ENCODE measurements around the gene SLC29A4.
"Not testable (repeated sequence)": the region's sequence is repeated elsewhere in the genome, so short reads cannot be mapped to it uniquely, and the experiment has no call there.

The SLC29A4 gene

DNA sequence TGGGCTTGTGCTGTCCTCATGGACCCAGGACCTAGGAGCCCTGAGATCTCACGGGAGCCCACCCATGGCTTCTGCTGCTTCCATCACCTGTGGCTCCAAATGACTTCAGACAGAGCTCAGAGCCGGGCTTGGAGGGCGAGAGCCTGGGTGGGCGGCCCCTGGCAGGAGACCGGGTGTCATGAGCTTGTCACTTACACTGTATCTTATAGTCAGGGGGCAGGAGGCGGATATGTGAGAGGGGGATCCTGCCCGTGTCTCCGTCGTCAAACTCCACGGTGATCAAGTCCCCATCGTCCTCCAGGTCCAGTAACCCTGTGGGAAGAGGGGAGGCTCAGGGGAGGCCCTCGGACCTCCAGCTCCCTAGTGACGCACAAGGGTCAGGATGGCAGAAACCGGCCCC is 33.0 kb downstream of the SLC29A4 start:
- peaks cover 23 to 34% (median 30%) of the 10 kb centered on the region in 11 experiments for H3K9me3 ChIP-seq (replicated peaks in 1 of 11)
- H3K36me3 ChIP-seq: peaks cover 55 to 99% (median 92%) of the 10 kb centered on the region in 11 experiments

GRCh38 chr7:5318613-5319012 is 35.9 kb downstream of the SLC29A4 start:
- H3K27ac ChIP-seq, H3K9ac ChIP-seq, H3K4me1 ChIP-seq, H3K27me3 ChIP-seq, H3K4me2 ChIP-seq: not testable (repeated sequence)
- H4K20me1 ChIP-seq: peaks cover 0 to 42% (median 0%) of the 10 kb centered on the region in 11 experiments; a peak in 9 of 22 replicates
- peaks cover 27 to 54% (median 37%) of the 10 kb centered on the region in 11 experiments for H3K9me3 ChIP-seq (replicated peaks in 1 of 11)
- H3K36me3 ChIP-seq: peaks cover 55 to 100% (median 95%) of the 10 kb centered on the region in 11 experiments
- peak overlapping the region in 1 of 10 experiments; percentile 26; a peak in 1 of 20 replicates for H3K4me3 ChIP-seq

More for the DNA sequence above, 33.0 kb downstream of the SLC29A4 start:
- Histone ChIP-seq H3K4me3 (no peak overlapping the region), H4K20me1 (peaks cover 0 to 54% (median 9%) of the 10 kb centered on the region in 11 experiments; a peak in 14 of 22 replicates), H3K9ac (no peak overlapping the region), H3K4me2 (no peak overlapping the region), H3K4me1 (no peaks in the 10 kb centered on the region), H3K27me3 (no peaks in the 10 kb centered on the region), H3K27ac (no peak overlapping the region)
- TF ChIP-seq Cebpa-rat (IDR thresholded peaks at IDR 0.05): no peak

GRCh38 chr7:5320391-5320790 is 37.6 kb downstream of the SLC29A4 start:
- no peak overlapping the region for H3K4me3 ChIP-seq
- peaks cover 27 to 54% (median 37%) of the 10 kb centered on the region in 11 experiments for H3K9me3 ChIP-seq (replicated peaks in 1 of 11)
- peaks cover 0 to 45% (median 11%) of the 10 kb centered on the region in 11 experiments; a peak in 14 of 22 replicates for H4K20me1 ChIP-seq
- H3K9ac ChIP-seq: no peak overlapping the region
- H3K27ac ChIP-seq: no peak overlapping the region
- H3K36me3 ChIP-seq: peaks cover 44 to 100% (median 88%) of the 10 kb centered on the region in 11 experiments
- H3K4me2 ChIP-seq: no peak overlapping the region
- H3K27me3 ChIP-seq: no peaks in the 10 kb centered on the region
- peaks cover 0 to 26% (median 20%) of the 10 kb centered on the region in 10 experiments; a peak in 14 of 20 replicates for H3K4me1 ChIP-seq
- TF ChIP-seq Cebpa-rat (IDR thresholded peaks at IDR 0.05): no peak

GRCh38 chr7:5320802-5321396 is 38.2 kb downstream of the SLC29A4 start:
- no peak for TF ChIP-seq Cebpa-rat (IDR thresholded peaks at IDR 0.05)
- Histone ChIP-seq H3K27ac (no peak overlapping the region), H3K9ac (no peak overlapping the region), H3K9me3 (replicated peaks in 1 of 11) (peaks cover 27 to 54% (median 37%) of the 10 kb centered on the region in 11 experiments), H3K36me3 (peaks cover 41 to 100% (median 88%) of the 10 kb centered on the region in 11 experiments), H4K20me1 (peaks cover 0 to 44% (median 11%) of the 10 kb centered on the region in 11 experiments; a peak in 14 of 22 replicates), H3K4me1 (peaks cover 0 to 30% (median 23%) of the 10 kb centered on the region in 10 experiments; a peak in 14 of 20 replicates), H3K27me3 (no peaks in the 10 kb centered on the region), H3K4me3 (no peak overlapping the region), H3K4me2 (no peak overlapping the region)

GRCh38 chr7:5322621-5323410 is 40.1 kb downstream of the SLC29A4 start:
- Histone ChIP-seq H3K27me3 (no peaks in the 10 kb centered on the region), H3K36me3 (peaks cover 38 to 100% (median 81%) of the 10 kb centered on the region in 11 experiments)

DNA sequence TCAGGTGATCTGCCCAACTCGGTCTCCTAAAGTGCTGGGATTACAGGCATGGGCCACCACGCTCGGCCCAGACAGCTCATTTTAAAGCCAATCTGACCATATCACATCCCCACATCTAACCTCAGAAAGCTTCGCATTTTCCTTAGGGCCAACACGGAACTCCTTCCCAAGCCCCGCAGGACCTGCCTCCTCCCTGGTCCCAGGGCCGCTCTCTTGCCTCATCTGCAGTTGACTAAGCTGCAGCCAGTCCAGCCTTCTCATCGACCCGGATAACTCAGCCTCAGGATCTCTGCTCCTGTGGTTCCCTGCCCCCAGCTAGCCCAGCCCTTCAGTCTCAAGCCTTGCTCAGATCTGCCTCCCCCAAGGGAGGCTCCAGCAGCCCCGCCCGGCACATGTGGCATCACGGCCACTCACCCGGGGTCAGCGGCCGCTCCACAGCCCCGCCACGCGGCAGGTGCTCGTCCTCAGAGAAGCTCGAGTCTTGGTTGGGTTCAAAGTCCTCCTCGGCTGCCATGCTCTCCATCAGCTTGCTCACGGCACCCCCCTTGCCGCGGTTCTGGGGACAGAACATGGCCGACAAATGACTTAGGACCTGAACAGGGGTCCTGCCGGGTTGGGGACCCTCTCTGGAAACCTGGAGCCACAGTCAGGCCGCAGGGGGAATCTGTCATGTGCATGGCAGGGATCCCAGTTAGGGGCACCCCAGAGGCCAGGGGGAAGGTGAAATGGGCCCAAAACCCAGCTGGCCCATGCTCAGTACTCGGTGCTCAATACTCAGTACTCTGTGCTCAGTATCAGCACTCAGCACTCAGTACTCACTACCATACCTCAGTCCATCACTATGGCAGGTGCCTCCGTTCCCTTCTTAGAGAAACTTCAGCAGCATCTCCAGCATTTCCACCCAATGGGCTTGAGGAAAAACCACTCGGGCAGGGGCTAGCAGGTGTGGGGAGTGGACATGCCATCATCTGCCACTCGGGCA is 41.3 kb downstream of the SLC29A4 start:
- H3K4me3 ChIP-seq, H3K27me3 ChIP-seq: not testable (repeated sequence)
- peak overlapping the region in 2 of 11 experiments; percentile 18 to 29; a peak in 1 of 22 replicates for H3K9ac ChIP-seq
- H3K4me2 ChIP-seq: peak overlapping the region in 8 of 11 experiments; percentile 43 to 79 (median 69); a peak in 16 of 22 replicates
- peaks cover 0 to 60% (median 18%) of the 10 kb centered on the region in 11 experiments; a peak in 15 of 22 replicates for H4K20me1 ChIP-seq
- peak overlapping the region in 5 of 11 experiments; percentile 7 to 44 (median 18); a peak in 6 of 22 replicates for H3K27ac ChIP-seq
- H3K4me1 ChIP-seq: peaks cover 0 to 60% (median 51%) of the 10 kb centered on the region in 10 experiments; a peak in 16 of 20 replicates
- peaks cover 12 to 41% (median 23%) of the 10 kb centered on the region in 11 experiments for H3K9me3 ChIP-seq (replicated peaks in 1 of 11)
- H3K36me3 ChIP-seq: peaks cover 25 to 100% (median 73%) of the 10 kb centered on the region in 11 experiments

More at GRCh38 chr7:5322621-5323410, 40.1 kb downstream of the SLC29A4 start:
- no peak overlapping the region for H3K9ac ChIP-seq
- H4K20me1 ChIP-seq: peaks cover 0 to 51% (median 13%) of the 10 kb centered on the region in 11 experiments; a peak in 14 of 22 replicates
- peak overlapping the region in 3 of 11 experiments; percentile 43 to 73 (median 68); a peak in 6 of 22 replicates for H3K4me2 ChIP-seq
- peak overlapping the region in 1 of 11 experiments; percentile 3; a peak in 1 of 22 replicates for H3K27ac ChIP-seq
- TF ChIP-seq Cebpa-rat (IDR thresholded peaks at IDR 0.05): no peak
- peaks cover 25 to 53% (median 36%) of the 10 kb centered on the region in 11 experiments for H3K9me3 ChIP-seq (replicated peaks in 1 of 11)
- H3K4me3 ChIP-seq: no peak overlapping the region
- H3K4me1 ChIP-seq: peaks cover 0 to 49% (median 40%) of the 10 kb centered on the region in 10 experiments; a peak in 16 of 20 replicates

DNA sequence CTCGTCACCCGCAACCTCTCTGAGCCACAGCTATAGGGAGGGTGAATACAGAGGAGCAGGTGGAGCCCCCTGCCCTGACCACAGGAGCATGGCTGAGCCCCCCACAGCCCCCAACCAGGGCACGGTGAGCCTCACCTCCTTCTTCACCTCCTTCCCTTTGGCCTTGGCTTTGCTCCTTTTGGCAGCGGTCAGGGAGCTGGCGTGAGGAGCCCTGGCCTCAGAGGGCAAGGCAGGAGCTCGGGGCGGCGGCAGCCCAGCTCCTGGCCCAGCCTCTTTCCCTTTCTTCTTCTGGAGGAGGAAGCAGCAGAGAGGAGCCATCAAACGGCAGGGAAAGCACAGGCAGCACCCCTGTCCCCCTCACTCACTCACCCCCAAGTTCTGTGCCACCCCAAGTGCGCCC is 42.2 kb downstream of the SLC29A4 start:
- Histone ChIP-seq H3K4me3 (no peak overlapping the region), H3K9ac (no peak overlapping the region), H3K9me3 (replicated peaks in 1 of 11) (peaks cover 3 to 32% (median 15%) of the 10 kb centered on the region in 11 experiments), H3K4me1 (peaks cover 0 to 60% (median 52%) of the 10 kb centered on the region in 10 experiments; a peak in 16 of 20 replicates), H4K20me1 (peaks cover 0 to 69% (median 21%) of the 10 kb centered on the region in 11 experiments; a peak in 15 of 22 replicates), H3K36me3 (peaks cover 22 to 100% (median 73%) of the 10 kb centered on the region in 11 experiments), H3K27ac (peak overlapping the region in 2 of 11 experiments; percentile 16 to 28; a peak in 2 of 22 replicates), H3K4me2 (peak overlapping the region in 8 of 11 experiments; percentile 43 to 79 (median 69); a peak in 11 of 22 replicates), H3K27me3 (no peaks in the 10 kb centered on the region)
- no peak for TF ChIP-seq Cebpa-rat (IDR thresholded peaks at IDR 0.05)

DNA sequence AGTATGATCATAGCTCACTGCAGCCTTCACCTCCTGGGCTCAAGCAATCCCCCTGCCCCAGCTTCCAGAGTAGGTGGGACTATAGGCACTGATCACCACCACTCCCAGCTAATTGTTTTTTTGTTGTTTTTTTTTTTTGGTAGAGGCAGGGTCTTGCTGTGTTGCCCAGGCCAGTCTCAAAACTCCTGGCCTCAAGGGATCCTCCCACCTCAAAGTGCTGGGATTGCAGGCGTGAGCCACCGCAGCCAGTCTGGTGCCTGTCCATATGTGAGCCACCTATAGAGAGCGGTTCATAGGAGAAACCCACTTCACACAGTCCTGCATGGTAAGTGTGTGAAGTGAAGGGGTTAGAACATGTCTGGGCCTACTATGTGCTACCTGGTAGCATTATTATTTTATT is 47.5 kb downstream of the SLC29A4 start:
- peaks cover 0 to under 1% (median 0%) of the 10 kb centered on the region in 11 experiments; a peak in 1 of 22 replicates for H3K9me3 ChIP-seq (replicated peaks in 1 of 11)
- H3K4me1 ChIP-seq: peaks cover 22 to 76% (median 55%) of the 10 kb centered on the region in 10 experiments
- H3K4me2 ChIP-seq: peak overlapping the region in 1 of 11 experiments; percentile 6; a peak in 1 of 22 replicates
- no peak overlapping the region for H3K9ac ChIP-seq
- peaks cover 40 to 95% (median 69%) of the 10 kb centered on the region in 11 experiments for H4K20me1 ChIP-seq
- H3K4me3 ChIP-seq: no peak overlapping the region
- peaks cover 29 to 100% (median 75%) of the 10 kb centered on the region in 11 experiments for H3K36me3 ChIP-seq
- H3K27ac ChIP-seq: no peak overlapping the region
- no peak for TF ChIP-seq Cebpa-rat (IDR thresholded peaks at IDR 0.05)
- no peaks in the 10 kb centered on the region for H3K27me3 ChIP-seq

Measured in BLaER1 treated with 17β-estradiol and CSF1 and Interleukin-3, amounts not matched to agents 10 nM and 100 nM (cell line).